Measurements from ENCODE around the gene SEMA3A.

SEMA3A gene

DNA sequence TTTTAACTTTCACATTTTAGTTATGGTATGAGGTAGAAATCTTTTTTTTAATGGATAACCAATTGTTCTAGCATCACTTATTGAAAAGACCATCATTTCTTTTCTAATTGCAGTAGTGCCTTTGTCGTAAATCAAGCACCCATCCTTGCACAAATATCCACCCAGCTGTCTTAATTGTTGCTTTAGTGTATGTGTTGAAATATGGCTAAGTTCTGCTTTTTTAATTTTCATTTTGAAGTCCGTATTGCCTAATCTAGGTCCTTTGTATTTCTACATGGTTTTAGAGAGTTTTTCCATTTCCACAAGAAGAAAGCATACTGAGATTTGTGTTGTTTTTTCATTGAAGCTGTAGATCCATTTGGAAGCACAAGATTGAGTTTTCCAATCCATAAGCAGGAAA, 286.1 kb downstream of the SEMA3A start:
- no peak for ATAC-seq
- TF ChIP-seq ESRRG (CRISPR knock-in tag; IDR thresholded peaks at IDR 0.05) (no peak), ZNF8 (CRISPR knock-in tag; IDR thresholded peaks at IDR 0.05) (no peak), CSDC2 (CRISPR knock-in tag; IDR thresholded peaks at IDR 0.05) (no peak)
- TF ChIP-seq, protein P1, sequence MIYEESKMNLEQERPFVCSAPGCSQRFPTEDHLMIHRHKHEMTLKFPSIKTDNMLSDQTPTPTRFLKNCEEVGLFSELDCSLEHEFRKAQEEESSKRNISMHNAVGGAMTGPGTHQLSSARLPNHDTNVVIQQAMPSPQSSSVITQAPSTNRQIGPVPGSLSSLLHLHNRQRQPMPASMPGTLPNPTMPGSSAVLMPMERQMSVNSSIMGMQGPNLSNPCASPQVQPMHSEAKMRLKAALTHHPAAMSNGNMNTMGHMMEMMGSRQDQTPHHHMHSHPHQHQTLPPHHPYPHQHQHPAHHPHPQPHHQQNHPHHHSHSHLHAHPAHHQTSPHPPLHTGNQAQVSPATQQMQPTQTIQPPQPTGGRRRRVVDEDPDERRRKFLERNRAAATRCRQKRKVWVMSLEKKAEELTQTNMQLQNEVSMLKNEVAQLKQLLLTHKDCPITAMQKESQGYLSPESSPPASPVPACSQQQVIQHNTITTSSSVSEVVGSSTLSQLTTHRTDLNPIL (CRISPR knock-in tag; IDR thresholded peaks at IDR 0.05; ENCODE audit: low read depth): no peak
- TF ChIP-seq, protein P2, sequence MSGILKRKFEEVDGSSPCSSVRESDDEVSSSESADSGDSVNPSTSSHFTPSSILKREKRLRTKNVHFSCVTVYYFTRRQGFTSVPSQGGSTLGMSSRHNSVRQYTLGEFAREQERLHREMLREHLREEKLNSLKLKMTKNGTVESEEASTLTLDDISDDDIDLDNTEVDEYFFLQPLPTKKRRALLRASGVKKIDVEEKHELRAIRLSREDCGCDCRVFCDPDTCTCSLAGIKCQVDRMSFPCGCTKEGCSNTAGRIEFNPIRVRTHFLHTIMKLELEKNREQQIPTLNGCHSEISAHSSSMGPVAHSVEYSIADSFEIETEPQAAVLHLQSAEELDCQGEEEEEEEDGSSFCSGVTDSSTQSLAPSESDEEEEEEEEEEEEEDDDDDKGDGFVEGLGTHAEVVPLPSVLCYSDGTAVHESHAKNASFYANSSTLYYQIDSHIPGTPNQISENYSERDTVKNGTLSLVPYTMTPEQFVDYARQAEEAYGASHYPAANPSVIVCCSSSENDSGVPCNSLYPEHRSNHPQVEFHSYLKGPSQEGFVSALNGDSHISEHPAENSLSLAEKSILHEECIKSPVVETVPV (CRISPR knock-in tag; IDR thresholded peaks at IDR 0.05): no peak
